LNCaP clone FGC (cell line): ENCODE results near the gene POU6F2.
A peak's percentile ranks its signal among the peaks of the same experiment; 100 is the strongest.

Experiments
- DNase-seq: peaks from one replicate; pipeline ENCODE4 v3.0.0-alpha.2; 2011; ENCODE audit warnings: low read depth
- H3K4me3 ChIP-seq: 2 replicates; pipeline ENCODE4 v1.5.1; 2011; ENCODE audit warnings: mild to moderate bottlenecking, low read depth, low read length, control low read depth
- TF ChIP-seq, protein P1 (sequence below): IDR thresholded peaks from 2 replicates; pipeline ENCODE4 v1.5.1; 2012; ENCODE audit warnings: mild to moderate bottlenecking; ENCODE audit not compliant: control insufficient read depth, insufficient read depth; ENCODE audit errors: extremely low read depth

The POU6F2 gene

DNA sequence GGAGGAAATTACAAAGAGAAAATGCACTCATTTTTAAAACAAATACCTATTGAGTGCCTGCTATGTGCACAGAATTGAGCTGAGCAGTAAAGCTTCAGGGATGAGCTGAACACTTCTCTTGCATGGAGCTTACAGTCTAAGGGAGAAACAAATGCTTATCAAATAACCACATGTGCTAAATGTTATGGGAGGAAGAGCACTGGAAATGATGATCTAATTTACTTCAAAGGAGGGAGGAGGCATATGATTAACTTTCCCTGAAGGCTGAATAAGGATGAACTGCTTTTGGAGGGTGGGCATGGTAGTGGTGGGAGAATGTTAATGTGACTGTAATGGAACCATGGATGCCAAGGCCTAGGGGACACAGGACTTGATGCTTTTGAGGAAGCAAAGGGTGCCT lies 168.2 kb downstream of the POU6F2 start:
- H3K4me3 ChIP-seq: no peak overlapping the region
- no peak for DNase-seq
- TF ChIP-seq, protein P1, sequence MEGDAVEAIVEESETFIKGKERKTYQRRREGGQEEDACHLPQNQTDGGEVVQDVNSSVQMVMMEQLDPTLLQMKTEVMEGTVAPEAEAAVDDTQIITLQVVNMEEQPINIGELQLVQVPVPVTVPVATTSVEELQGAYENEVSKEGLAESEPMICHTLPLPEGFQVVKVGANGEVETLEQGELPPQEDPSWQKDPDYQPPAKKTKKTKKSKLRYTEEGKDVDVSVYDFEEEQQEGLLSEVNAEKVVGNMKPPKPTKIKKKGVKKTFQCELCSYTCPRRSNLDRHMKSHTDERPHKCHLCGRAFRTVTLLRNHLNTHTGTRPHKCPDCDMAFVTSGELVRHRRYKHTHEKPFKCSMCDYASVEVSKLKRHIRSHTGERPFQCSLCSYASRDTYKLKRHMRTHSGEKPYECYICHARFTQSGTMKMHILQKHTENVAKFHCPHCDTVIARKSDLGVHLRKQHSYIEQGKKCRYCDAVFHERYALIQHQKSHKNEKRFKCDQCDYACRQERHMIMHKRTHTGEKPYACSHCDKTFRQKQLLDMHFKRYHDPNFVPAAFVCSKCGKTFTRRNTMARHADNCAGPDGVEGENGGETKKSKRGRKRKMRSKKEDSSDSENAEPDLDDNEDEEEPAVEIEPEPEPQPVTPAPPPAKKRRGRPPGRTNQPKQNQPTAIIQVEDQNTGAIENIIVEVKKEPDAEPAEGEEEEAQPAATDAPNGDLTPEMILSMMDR: no peak

DNA sequence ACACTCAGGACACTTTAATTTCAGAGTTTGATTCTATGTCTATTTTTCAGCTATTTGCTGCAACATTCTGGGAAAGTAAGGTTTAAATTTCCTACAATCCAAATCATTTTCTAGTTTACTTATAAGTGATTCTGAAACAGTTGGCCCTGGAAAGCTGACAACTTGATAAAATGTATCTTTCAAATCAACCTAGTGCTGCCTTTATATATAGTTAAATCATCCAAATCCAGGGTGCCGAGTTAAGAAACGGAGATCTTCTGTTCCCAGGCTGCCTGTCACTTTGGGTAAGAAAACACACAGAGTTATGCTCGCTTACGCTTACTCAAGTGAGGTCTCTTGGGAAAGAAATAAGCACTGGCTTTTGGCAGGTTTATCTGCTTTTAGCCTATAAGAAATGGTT lies 175.0 kb downstream of the POU6F2 start:
- no peak for DNase-seq
- H3K4me3 ChIP-seq: no peak overlapping the region
- TF ChIP-seq, protein P1: no peak

DNA sequence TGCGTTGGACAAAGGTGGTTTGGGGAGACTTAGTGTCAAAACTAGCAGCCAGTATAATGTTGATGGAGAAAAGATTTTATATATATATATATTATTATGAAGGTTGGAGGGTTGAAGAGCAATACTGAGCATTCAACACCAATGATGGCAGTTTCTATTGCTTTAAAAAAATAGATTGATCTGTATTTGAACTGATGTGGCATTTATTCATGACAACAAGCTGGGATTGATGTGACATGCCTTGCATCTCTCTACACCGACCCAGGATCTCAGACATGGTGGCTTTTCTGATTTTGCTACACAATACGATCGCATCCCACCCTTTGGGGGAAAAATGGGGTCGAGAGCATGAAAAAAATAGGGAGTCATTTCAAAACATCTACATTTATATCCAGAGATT lies 175.4 kb downstream of the POU6F2 start:
- TF ChIP-seq, protein P1: no peak
- no peak overlapping the region for H3K4me3 ChIP-seq
- no peak for DNase-seq

DNA sequence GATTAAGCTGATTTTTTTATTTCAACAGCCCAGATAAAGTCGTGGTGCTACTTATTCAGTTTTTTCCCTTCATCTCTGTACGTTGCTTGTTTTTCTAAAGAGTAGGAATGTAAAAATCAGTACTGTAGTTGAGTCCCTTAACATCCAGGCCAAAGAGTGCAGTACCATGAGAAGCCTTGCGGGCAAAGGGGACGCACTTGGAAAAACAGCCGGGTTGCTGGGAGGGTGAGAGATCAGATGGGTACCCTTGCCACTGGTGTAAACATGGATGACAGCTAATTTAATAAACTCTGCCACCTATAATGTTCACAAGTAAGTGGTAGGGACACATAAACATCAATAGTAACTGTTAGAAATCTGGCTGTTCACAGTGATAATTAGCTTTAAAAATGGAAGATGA lies 175.9 kb downstream of the POU6F2 start:
- DNase-seq: no peak
- TF ChIP-seq, protein P1: 0 out of 2 replicates have a peak, but pooled peaks have one; percentile 21
- no peak overlapping the region for H3K4me3 ChIP-seq

DNA sequence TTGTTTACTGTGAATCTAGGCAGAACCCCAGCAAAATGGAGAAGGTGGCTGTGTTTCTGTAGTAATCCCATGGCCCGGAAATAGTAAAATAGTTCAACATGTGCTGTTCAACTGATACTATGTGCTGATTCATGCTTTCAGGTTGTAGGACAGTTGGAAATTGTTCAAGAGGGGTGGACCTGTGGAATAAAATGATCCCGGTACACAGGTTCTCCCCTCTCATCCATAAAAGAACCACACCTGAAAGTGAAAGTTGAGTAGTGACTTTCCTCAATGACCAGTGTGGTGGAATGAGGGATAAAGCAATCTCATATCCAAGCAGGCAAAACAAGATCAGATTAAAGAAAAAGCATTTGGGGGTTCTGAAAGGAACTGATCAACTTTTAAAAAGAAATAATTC lies 177.1 kb downstream of the POU6F2 start:
- no peak overlapping the region for H3K4me3 ChIP-seq
- DNase-seq: no peak
- TF ChIP-seq, protein P1: no peak

DNA sequence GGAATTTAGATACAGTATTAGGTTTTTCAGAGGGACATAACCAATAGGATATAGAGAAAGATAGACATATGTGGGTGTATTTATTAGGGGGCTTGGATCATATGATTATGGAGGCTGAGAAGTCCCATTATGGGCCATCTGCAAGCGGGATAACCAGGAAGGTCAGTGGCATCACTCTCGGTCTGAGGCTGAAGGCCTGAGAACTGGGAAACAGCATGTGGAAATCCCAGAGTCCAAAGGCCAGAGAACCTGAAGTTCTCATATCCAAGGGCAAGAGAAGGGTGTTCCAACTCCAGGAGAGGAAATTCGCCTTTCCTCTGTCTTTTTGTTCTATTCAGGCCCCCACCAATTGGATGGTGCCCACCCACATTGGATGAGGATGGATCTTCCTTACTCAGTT lies 180.7 kb downstream of the POU6F2 start:
- no peak overlapping the region for H3K4me3 ChIP-seq
- DNase-seq: no peak
- TF ChIP-seq, protein P1: no peak

DNA sequence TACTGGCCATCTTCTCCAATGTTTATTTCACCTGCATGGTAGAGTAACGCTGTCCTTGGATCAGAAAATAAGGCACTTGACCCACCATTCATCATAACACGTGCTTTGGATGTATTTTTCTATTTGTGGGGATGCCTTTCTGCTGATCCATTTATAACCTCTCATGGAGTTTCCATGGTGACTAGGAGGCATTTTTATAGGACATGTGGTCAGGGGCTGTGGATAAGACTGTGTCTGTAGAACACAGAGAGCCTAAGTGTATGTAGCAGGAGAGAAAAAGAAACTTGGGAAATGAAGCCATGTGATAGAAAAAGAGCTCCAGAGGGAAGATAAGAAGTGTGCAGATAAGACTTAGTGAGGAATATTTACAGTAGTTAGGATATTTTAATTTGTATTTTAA lies 184.2 kb downstream of the POU6F2 start:
- no peak overlapping the region for H3K4me3 ChIP-seq
- DNase-seq: no peak
- TF ChIP-seq, protein P1: no peak
